Esophagus muscularis mucosa (tissue), 4 donors: Measurements from ENCODE around the gene SMLR1.

Source experiments
- EP300 ChIP-seq: sonication (generic); formaldehyde crosslinking; IDR thresholded peaks from one replicate; pipeline ENCODE4 v1.6.1; 2017; ENCODE audit warnings: antibody characterized with exemption
- POLR2A ChIP-seq: fragments of 450-650 bp; IDR thresholded peaks from one replicate; pipeline ENCODE4 v1.6.1; 2017; ENCODE audit warnings: antibody characterized with exemption, moderate library complexity, mild to moderate bottlenecking, low read depth
- POLR2AphosphoS5 ChIP-seq, 2 donors: sonication (generic); formaldehyde crosslinking; IDR thresholded peaks; one replicate each; pipeline ENCODE4 v1.6.1; 2017; ENCODE audit warnings: antibody characterized with exemption in 2 of 2
- TF ChIP-seq, protein P1 (sequence below), 3 experiments: fragments of 200-600 bp in 2 of 3; fragments of 450-650 bp in 1 of 3; sonication (generic) in 2 of 3; IDR thresholded peaks; one replicate each; pipeline ENCODE4 v1.5.1; 2017 to 2019; ENCODE audit warnings: antibody characterized with exemption in 3 of 3, mild to moderate bottlenecking in 2 of 3, moderate library complexity in 1 of 3

DNA sequence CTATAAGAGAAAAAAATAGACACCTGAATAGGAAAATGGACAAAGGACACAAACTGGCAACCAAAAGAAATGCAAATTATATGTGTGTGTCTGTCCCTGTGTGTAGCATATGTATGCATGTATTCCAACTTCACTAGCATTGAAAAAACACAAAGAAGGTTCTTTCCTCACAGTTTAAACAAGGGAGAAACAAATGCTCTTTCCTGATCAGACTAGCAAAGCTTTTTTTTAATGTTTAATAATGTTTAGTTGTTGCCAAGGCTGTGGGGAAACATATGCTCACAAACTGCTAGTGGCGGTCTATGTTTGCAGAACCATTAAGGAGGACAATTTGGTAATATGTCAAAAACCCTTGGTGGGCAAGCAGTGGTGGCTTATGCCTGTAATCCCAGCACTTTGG lies 22.4 kb downstream of the SMLR1 start:
- TF ChIP-seq POLR2A (no peak), POLR2AphosphoS5 (IDR thresholded peaks at IDR 0.05) (no peak), EP300 (no peak)
- TF ChIP-seq, protein P1, sequence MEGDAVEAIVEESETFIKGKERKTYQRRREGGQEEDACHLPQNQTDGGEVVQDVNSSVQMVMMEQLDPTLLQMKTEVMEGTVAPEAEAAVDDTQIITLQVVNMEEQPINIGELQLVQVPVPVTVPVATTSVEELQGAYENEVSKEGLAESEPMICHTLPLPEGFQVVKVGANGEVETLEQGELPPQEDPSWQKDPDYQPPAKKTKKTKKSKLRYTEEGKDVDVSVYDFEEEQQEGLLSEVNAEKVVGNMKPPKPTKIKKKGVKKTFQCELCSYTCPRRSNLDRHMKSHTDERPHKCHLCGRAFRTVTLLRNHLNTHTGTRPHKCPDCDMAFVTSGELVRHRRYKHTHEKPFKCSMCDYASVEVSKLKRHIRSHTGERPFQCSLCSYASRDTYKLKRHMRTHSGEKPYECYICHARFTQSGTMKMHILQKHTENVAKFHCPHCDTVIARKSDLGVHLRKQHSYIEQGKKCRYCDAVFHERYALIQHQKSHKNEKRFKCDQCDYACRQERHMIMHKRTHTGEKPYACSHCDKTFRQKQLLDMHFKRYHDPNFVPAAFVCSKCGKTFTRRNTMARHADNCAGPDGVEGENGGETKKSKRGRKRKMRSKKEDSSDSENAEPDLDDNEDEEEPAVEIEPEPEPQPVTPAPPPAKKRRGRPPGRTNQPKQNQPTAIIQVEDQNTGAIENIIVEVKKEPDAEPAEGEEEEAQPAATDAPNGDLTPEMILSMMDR (IDR thresholded peaks at IDR 0.05): no peak
